ENCODE results near the gene SLC41A2. TPM values are rescaled to one million over a fixed set of nuclear protein-coding genes. Genes with fewer than 3 reads are reported as not detected.

SLC41A2 gene
- polyA plus RNA-seq, 3 donors: 0.08 to 0.27 TPM; not detected in 1

- peaks cover 12% of the 10 kb centered on the region for H3K4me1 Mint-ChIP-seq
- H3K4me2 ChIP-seq (replicated peaks; ENCODE audit: extremely low read depth, low read length, poor library complexity, severe bottlenecking): no peak overlapping the region
Observed at GRCh38 chr12:104964167-104964855, 6.2 kb upstream of the SLC41A2 start.

GRCh38 chr12:104963757-104964156 lies 5.7 kb upstream of the SLC41A2 start:
- DNase-seq: no peak
- Histone ChIP-seq H3K36me3 (replicated peaks in 1 of 2; ENCODE audit: control insufficient read depth in 1 of 2, insufficient read depth in 2 of 2, low read length in 2 of 2) (no peaks in the 10 kb centered on the region), H2AFZ (ENCODE audit: insufficient read depth, low read depth, low read length, poor library complexity, severe bottlenecking) (no peak overlapping the region), H3K27me3 (ENCODE audit: control insufficient read depth in 2 of 2, insufficient read depth in 2 of 2, low read length in 2 of 2) (peaks cover 5 to 17% of the 10 kb centered on the region in 2 donors), H3K4me2 (replicated peaks; ENCODE audit: extremely low read depth, low read length, poor library complexity, severe bottlenecking) (no peak overlapping the region), H3K9ac (ENCODE audit: insufficient read depth, low read length, poor library complexity, severe bottlenecking) (no peak overlapping the region), H3K4me3 (replicated peaks in 1 of 3; ENCODE audit: low read depth in 2 of 3, low read length in 3 of 3) (no peak overlapping the region), H3K9me3 (replicated peaks in 1 of 2; ENCODE audit: control insufficient read depth in 1 of 2, insufficient read depth in 1 of 2, low read length in 2 of 2) (no peaks in the 10 kb centered on the region), H3K79me2 (ENCODE audit: insufficient read depth, low read length) (no peaks in the 10 kb centered on the region), H3K27ac (ENCODE audit: low read depth in 1 of 2, low read length in 2 of 2) (no peak overlapping the region), H3K4me1 (ENCODE audit: control insufficient read depth in 1 of 2, insufficient read depth in 2 of 2, low read length in 2 of 2) (peaks cover 10 to 18% of the 10 kb centered on the region in 2 donors), H4K20me1 (ENCODE audit: insufficient read depth, low read length) (no peaks in the 10 kb centered on the region)
- H3K9me3 Mint-ChIP-seq: peaks cover 0 to 3% (median 0%) of the 10 kb centered on the region in 7 donors
- H3K4me3 Mint-ChIP-seq: no peak overlapping the region
- no peak overlapping the region for H3K27ac Mint-ChIP-seq
- H3K36me3 Mint-ChIP-seq: peaks cover under 1 to 6% of the 10 kb centered on the region in 2 donors
- TF ChIP-seq CTCF (IDR thresholded peaks at IDR 0.05): no peak
- WGBS (ENCODE audit: insufficient coverage): 100% methylated on average over 1 of the region's 6 CpGs
- peaks cover 18% of the 10 kb centered on the region for H3K4me1 Mint-ChIP-seq
- intact Hi-C loops (cut with micrococcal nuclease): no loop called here
- H3K27me3 Mint-ChIP-seq (ENCODE audit: low read depth in 3 of 3): peaks cover 11 to 20% (median 19%) of the 10 kb centered on the region in 3 donors

More at GRCh38 chr12:104964167-104964855, 6.2 kb upstream of the SLC41A2 start:
- Histone ChIP-seq H3K36me3 (replicated peaks in 1 of 2; ENCODE audit: control insufficient read depth in 1 of 2, insufficient read depth in 2 of 2, low read length in 2 of 2) (no peaks in the 10 kb centered on the region), H2AFZ (ENCODE audit: insufficient read depth, low read depth, low read length, poor library complexity, severe bottlenecking) (no peak overlapping the region), H3K4me3 (replicated peaks in 1 of 3; ENCODE audit: low read depth in 2 of 3, low read length in 3 of 3) (no peak overlapping the region), H3K4me1 (ENCODE audit: control insufficient read depth in 1 of 2, insufficient read depth in 2 of 2, low read length in 2 of 2) (peaks cover 6 to 13% of the 10 kb centered on the region in 2 donors), H3K27me3 (ENCODE audit: control insufficient read depth in 2 of 2, insufficient read depth in 2 of 2, low read length in 2 of 2) (peaks cover 3 to 12% of the 10 kb centered on the region in 2 donors), H3K9ac (ENCODE audit: insufficient read depth, low read length, poor library complexity, severe bottlenecking) (no peak overlapping the region), H4K20me1 (ENCODE audit: insufficient read depth, low read length) (no peaks in the 10 kb centered on the region), H3K79me2 (ENCODE audit: insufficient read depth, low read length) (no peaks in the 10 kb centered on the region), H3K9me3 (replicated peaks in 1 of 2; ENCODE audit: control insufficient read depth in 1 of 2, insufficient read depth in 1 of 2, low read length in 2 of 2) (no peaks in the 10 kb centered on the region), H3K27ac (ENCODE audit: low read depth in 1 of 2, low read length in 2 of 2) (no peak overlapping the region)
- no peak for TF ChIP-seq CTCF (IDR thresholded peaks at IDR 0.05)
- intact Hi-C loops (cut with micrococcal nuclease): no loop called here
- 98% methylated on average over 5 of the region's 8 CpGs for WGBS (ENCODE audit: insufficient coverage)
- Mint-ChIP-seq H3K9me3 (peaks cover 0 to 3% (median 0%) of the 10 kb centered on the region in 7 donors), H3K27ac (no peak overlapping the region), H3K4me3 (no peak overlapping the region), H3K27me3 (ENCODE audit: low read depth in 3 of 3) (peaks cover 11 to 15% (median 13%) of the 10 kb centered on the region in 3 donors), H3K36me3 (peaks cover 0 to 6% of the 10 kb centered on the region in 2 donors)
- no peak for DNase-seq
